Measurements from ENCODE around the gene FAM118A.
A peak's percentile ranks its signal among the peaks of the same experiment; 100 is the strongest.
"Not testable (repeated sequence)": the region's sequence is repeated elsewhere in the genome, so short reads cannot be mapped to it uniquely, and the experiment has no call there.

FAM118A gene

GRCh38 chr22:45309422-45310227 is at the start of gene FAM118A:
FAM118A (plus strand) TSS chr22:45309934; CDS start chr22:45322380, 12,446 bp downstream.
- H3K4me2 ChIP-seq (ENCODE audit: low read length) = peak within 1 kb of the TSS; percentile 92
- H3K4me3 ChIP-seq (ENCODE audit: low read depth, low read length, poor library complexity, severe bottlenecking) = peak within 1 kb of the TSS; percentile 91
- no peak within 1 kb of the TSS for H2AFZ ChIP-seq (ENCODE audit: low read length)
- no peak within 1 kb of the TSS for H3K27ac ChIP-seq (ENCODE audit: low read depth, low read length, poor library complexity, severe bottlenecking)
- H3K9me2 ChIP-seq (ENCODE audit: low read depth, low read length) = no peaks in the 10 kb centered on the region
- H3K9me3 ChIP-seq (ENCODE audit: low read length) = no peaks in the 10 kb centered on the region
- H3K4me1 ChIP-seq (ENCODE audit: insufficient read depth, low read length, severe bottlenecking) = peaks cover 22% of the 10 kb centered on the region
- no peaks in the 10 kb centered on the region for H3F3A ChIP-seq (ENCODE audit: insufficient read depth, low read length)
- no peaks in the 10 kb centered on the region for H4K20me1 ChIP-seq (ENCODE audit: insufficient read depth, low read length)
- peak within 1 kb of the TSS; percentile 90 for H3K9ac ChIP-seq (ENCODE audit: low read length)
- no peaks in the 10 kb centered on the region for H3K79me2 ChIP-seq (ENCODE audit: insufficient read depth, low read length)
- H3K27me3 ChIP-seq (ENCODE audit: insufficient read depth, low read length) = no peaks in the 10 kb centered on the region
- H3K36me3 ChIP-seq (ENCODE audit: insufficient read depth, low read length) = no peaks in the 10 kb centered on the region
- no peak for TF ChIP-seq EZH2 (IDR thresholded peaks at IDR 0.05; ENCODE audit: borderline replicate concordance, low read length)
- no peak for TF ChIP-seq CTCF (IDR thresholded peaks at IDR 0.05; ENCODE audit: low read length)

- Histone ChIP-seq H3K4me1 (ENCODE audit: insufficient read depth, low read length, severe bottlenecking) (peaks cover 29% of the 10 kb centered on the region), H3K27me3 (ENCODE audit: insufficient read depth, low read length) (peaks cover 23% of the 10 kb centered on the region; the same call in 1 of the 2 replicates)
- H3K9ac ChIP-seq (ENCODE audit: low read length); H2AFZ ChIP-seq (ENCODE audit: low read length); H3F3A ChIP-seq (ENCODE audit: insufficient read depth, low read length); H3K79me2 ChIP-seq (ENCODE audit: insufficient read depth, low read length); H3K4me3 ChIP-seq (ENCODE audit: low read depth, low read length, poor library complexity, severe bottlenecking); H3K9me3 ChIP-seq (ENCODE audit: low read length); H3K36me3 ChIP-seq (ENCODE audit: insufficient read depth, low read length); H3K27ac ChIP-seq (ENCODE audit: low read depth, low read length, poor library complexity, severe bottlenecking); H3K4me2 ChIP-seq (ENCODE audit: low read length); H3K9me2 ChIP-seq (ENCODE audit: low read depth, low read length); H4K20me1 ChIP-seq (ENCODE audit: insufficient read depth, low read length): not testable (repeated sequence)
Measured at GRCh38 chr22:45260395-45260759, 49.4 kb upstream of the FAM118A start.

- Histone ChIP-seq H3F3A (ENCODE audit: insufficient read depth, low read length) (no peaks in the 10 kb centered on the region), H3K79me2 (ENCODE audit: insufficient read depth, low read length) (no peaks in the 10 kb centered on the region), H4K20me1 (ENCODE audit: insufficient read depth, low read length) (no peaks in the 10 kb centered on the region), H3K9me3 (ENCODE audit: low read length) (no peaks in the 10 kb centered on the region), H3K36me3 (ENCODE audit: insufficient read depth, low read length) (no peaks in the 10 kb centered on the region; the same call in 1 of the 2 replicates), H3K4me1 (ENCODE audit: insufficient read depth, low read length, severe bottlenecking) (peaks cover 29% of the 10 kb centered on the region), H3K27ac (ENCODE audit: low read depth, low read length, poor library complexity, severe bottlenecking) (no peak overlapping the region), H3K9me2 (ENCODE audit: low read depth, low read length) (no peaks in the 10 kb centered on the region), H3K9ac (ENCODE audit: low read length) (no peak overlapping the region), H3K27me3 (ENCODE audit: insufficient read depth, low read length) (peaks cover 23% of the 10 kb centered on the region; the same call in 1 of the 2 replicates), H3K4me2 (ENCODE audit: low read length) (no peak overlapping the region), H2AFZ (ENCODE audit: low read length) (no peak overlapping the region), H3K4me3 (ENCODE audit: low read depth, low read length, poor library complexity, severe bottlenecking) (no peak overlapping the region)
- TF ChIP-seq CTCF (IDR thresholded peaks at IDR 0.05; ENCODE audit: low read length) = no peak
- TF ChIP-seq EZH2 (IDR thresholded peaks at IDR 0.05; ENCODE audit: borderline replicate concordance, low read length) = no peak
Measured at GRCh38 chr22:45261407-45262088, 48.2 kb upstream of the FAM118A start.
